Smooth muscle cell (in vitro differentiated cells): ENCODE measurements around the gene GSG1. TPM values are rescaled to one million over a fixed set of nuclear protein-coding genes. Genes with fewer than 3 reads are reported as not detected.

Experiments used
- DNase-seq: peaks from one replicate; lab custom pipeline; 2025; ENCODE audit not compliant: unreplicated experiment; lab: John Stamatoyannopoulos, UW
- H2AFZ ChIP-seq: fragments of 200-600 bp; sonication (generic); 2 replicates; pipeline ENCODE4 v1.6.0; 2016; ENCODE audit warnings: antibody characterized with exemption, low read depth, mild to moderate bottlenecking
- H3F3A ChIP-seq: fragments of 200-600 bp; sonication (generic); 2 replicates; pipeline ENCODE4 v1.6.0; 2017; ENCODE audit warnings: antibody characterized with exemption, low read depth
- H3K27ac ChIP-seq: fragments of 200-600 bp; sonication (generic); 2 replicates; pipeline ENCODE4 v1.5.1; 2016; ENCODE audit warnings: low read depth, mild to moderate bottlenecking
- H3K27me3 ChIP-seq: fragments of 200-600 bp; sonication (generic); 2 replicates; pipeline ENCODE4 v1.6.1; 2016; ENCODE audit warnings: low read depth, mild to moderate bottlenecking
- H3K36me3 ChIP-seq: fragments of 200-600 bp; sonication (generic); 2 replicates; pipeline ENCODE4 v1.5.1; 2016; ENCODE audit warnings: low read depth
- H3K4me1 ChIP-seq: fragments of 200-600 bp; sonication (generic); 2 replicates; pipeline ENCODE4 v1.5.1; 2016; ENCODE audit warnings: low read depth
- H3K4me2 ChIP-seq: fragments of 200-600 bp; sonication (generic); 2 replicates; pipeline ENCODE4 v1.6.0; 2016; ENCODE audit warnings: mild to moderate bottlenecking
- H3K4me3 ChIP-seq: fragments of 200-600 bp; sonication (generic); 2 replicates; pipeline ENCODE4 v1.5.1; 2016; ENCODE audit warnings: mild to moderate bottlenecking
- H3K79me2 ChIP-seq: fragments of 200-600 bp; sonication (generic); 2 replicates; pipeline ENCODE4 v1.6.0; 2016; ENCODE audit warnings: low read depth, mild to moderate bottlenecking
- H3K9ac ChIP-seq: fragments of 200-600 bp; sonication (generic); 2 replicates; pipeline ENCODE4 v1.6.0; 2016; ENCODE audit warnings: low read depth
- H3K9me3 ChIP-seq: fragments of 200-600 bp; sonication (generic); replicated peaks from 2 replicates; pipeline ENCODE4 v1.5.1; 2016; ENCODE audit warnings: low read depth
- H4K20me1 ChIP-seq: fragments of 200-600 bp; sonication (generic); 2 replicates; pipeline ENCODE4 v1.6.0; 2016; ENCODE audit warnings: low read depth
- WGBS: methylation state at CpG from one replicate; pipeline ENCODE4 v1.1.7; 2016; ENCODE audit warnings: low lambda C conversion rate; 5-methylcytosine and 5-hydroxymethylcytosine counted together
- polyA plus RNA-seq: library from polyadenylated mRNA; unstranded; fragments of >200 nt; fragmentation: Nextera tagmentation; extraction: Ambion mirVana; gene quantifications from 2 replicates; pipeline ENCODE4 v1.2.1, GENCODE V29; 2016
- total RNA-seq: library from RNA; depleted of rRNA; stranded (reverse); fragments of >200 nt; gene quantifications from 2 replicates; pipeline ENCODE4 v1.2.3, GENCODE V29; 2014
- TF ChIP-seq, protein P1 (sequence below): fragments of 200-600 bp; sonication (generic); IDR thresholded peaks from 2 replicates; pipeline ENCODE4 v1.5.1; 2017; ENCODE audit warnings: borderline replicate concordance, mild to moderate bottlenecking, antibody characterized with exemption; ENCODE audit not compliant: insufficient read depth, poor library complexity, severe bottlenecking

GSG1 gene
- total RNA-seq (not detected in 2 replicates), polyA plus RNA-seq (not detected in 2 replicates)

GRCh38 chr12:13103391-13104033 is at the start of gene GSG1:
Gene GSG1 (minus strand): TSS chr12:13103667. CDS start chr12:13103512, 155 bp downstream.
- H3K79me2 ChIP-seq, result no peaks in the 10 kb centered on the region
- peak within 1 kb of the TSS; percentile 99 for H3K9ac ChIP-seq
- no peaks in the 10 kb centered on the region for H4K20me1 ChIP-seq
- TF ChIP-seq, protein P1, sequence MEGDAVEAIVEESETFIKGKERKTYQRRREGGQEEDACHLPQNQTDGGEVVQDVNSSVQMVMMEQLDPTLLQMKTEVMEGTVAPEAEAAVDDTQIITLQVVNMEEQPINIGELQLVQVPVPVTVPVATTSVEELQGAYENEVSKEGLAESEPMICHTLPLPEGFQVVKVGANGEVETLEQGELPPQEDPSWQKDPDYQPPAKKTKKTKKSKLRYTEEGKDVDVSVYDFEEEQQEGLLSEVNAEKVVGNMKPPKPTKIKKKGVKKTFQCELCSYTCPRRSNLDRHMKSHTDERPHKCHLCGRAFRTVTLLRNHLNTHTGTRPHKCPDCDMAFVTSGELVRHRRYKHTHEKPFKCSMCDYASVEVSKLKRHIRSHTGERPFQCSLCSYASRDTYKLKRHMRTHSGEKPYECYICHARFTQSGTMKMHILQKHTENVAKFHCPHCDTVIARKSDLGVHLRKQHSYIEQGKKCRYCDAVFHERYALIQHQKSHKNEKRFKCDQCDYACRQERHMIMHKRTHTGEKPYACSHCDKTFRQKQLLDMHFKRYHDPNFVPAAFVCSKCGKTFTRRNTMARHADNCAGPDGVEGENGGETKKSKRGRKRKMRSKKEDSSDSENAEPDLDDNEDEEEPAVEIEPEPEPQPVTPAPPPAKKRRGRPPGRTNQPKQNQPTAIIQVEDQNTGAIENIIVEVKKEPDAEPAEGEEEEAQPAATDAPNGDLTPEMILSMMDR, result no peak
- peaks cover 29% of the 10 kb centered on the region for H3F3A ChIP-seq
- no peaks in the 10 kb centered on the region for H3K27me3 ChIP-seq
- peak within 1 kb of the TSS; percentile 99 for H3K27ac ChIP-seq
- no peak within 1 kb of the TSS for H3K4me3 ChIP-seq
- H3K9me3 ChIP-seq, result no peaks in the 10 kb centered on the region
- no peak for DNase-seq
- H3K36me3 ChIP-seq, result no peaks in the 10 kb centered on the region
- peak within 1 kb of the TSS; percentile 90 for H3K4me2 ChIP-seq
- H3K4me1 ChIP-seq, result peaks cover 38% of the 10 kb centered on the region
- H2AFZ ChIP-seq, result no peak within 1 kb of the TSS
- 87% methylated on average over 8 of the region's 8 CpGs for WGBS

- TF ChIP-seq, protein P1, result no peak
- no peak for DNase-seq
- Histone ChIP-seq H3K9ac (no peak overlapping the region), H3K79me2 (no peaks in the 10 kb centered on the region), H3K4me2 (no peak overlapping the region), H3K9me3 (no peaks in the 10 kb centered on the region), H3K4me3 (no peak overlapping the region), H3K4me1 (no peaks in the 10 kb centered on the region), H3K36me3 (no peaks in the 10 kb centered on the region), H4K20me1 (no peaks in the 10 kb centered on the region), H3K27me3 (no peaks in the 10 kb centered on the region), H3F3A (peaks cover 7% of the 10 kb centered on the region), H3K27ac (no peak overlapping the region), H2AFZ (no peak overlapping the region)
- 69% methylated on average over 7 of the region's 7 CpGs for WGBS
These were observed 49.7 kb upstream of the GSG1 start for GRCh38 chr12:13153180-13153579.

GRCh38 chr12:13152756-13153155 is 49.3 kb upstream of the GSG1 start:
- H3K4me2 ChIP-seq, result no peak overlapping the region
- H3K36me3 ChIP-seq, result no peaks in the 10 kb centered on the region
- no peaks in the 10 kb centered on the region for H3K27me3 ChIP-seq
- TF ChIP-seq, protein P1, result no peak
- H3K79me2 ChIP-seq, result no peaks in the 10 kb centered on the region
- no peaks in the 10 kb centered on the region for H4K20me1 ChIP-seq
- 95% methylated on average over 6 of the region's 6 CpGs for WGBS
- no peak overlapping the region for H3K4me3 ChIP-seq
- DNase-seq, result no peak
- no peak overlapping the region for H3K27ac ChIP-seq
- H3K9me3 ChIP-seq, result no peaks in the 10 kb centered on the region
- peaks cover 9% of the 10 kb centered on the region for H3F3A ChIP-seq
- no peaks in the 10 kb centered on the region for H3K4me1 ChIP-seq
- no peak overlapping the region for H2AFZ ChIP-seq
- no peak overlapping the region for H3K9ac ChIP-seq

DNA sequence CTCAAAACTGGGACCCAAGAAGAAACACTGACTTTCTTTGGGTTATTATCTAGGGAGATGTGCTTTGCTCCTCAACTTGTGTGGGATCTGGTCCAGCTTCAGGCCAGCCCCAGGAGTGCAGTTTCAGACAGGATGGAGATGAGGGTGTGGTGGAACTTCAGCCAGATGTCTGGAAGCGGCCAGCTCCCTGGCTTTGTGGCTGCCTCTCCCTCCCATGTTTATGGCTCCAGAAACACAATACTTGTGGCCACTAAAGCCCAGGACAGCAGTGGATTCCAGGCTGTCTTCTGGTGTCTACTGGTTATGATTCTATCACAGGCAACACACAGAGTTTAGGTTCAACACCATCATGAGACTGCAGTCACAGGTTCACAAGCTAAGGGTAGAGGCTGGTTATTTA is 48.8 kb upstream of the GSG1 start:
- Histone ChIP-seq H3K4me3 (no peak overlapping the region), H3K27ac (no peak overlapping the region), H3K36me3 (no peaks in the 10 kb centered on the region), H4K20me1 (no peaks in the 10 kb centered on the region), H3K4me1 (no peaks in the 10 kb centered on the region), H3K27me3 (no peaks in the 10 kb centered on the region), H3K4me2 (no peak overlapping the region), H3F3A (peaks cover 9% of the 10 kb centered on the region), H3K9me3 (no peaks in the 10 kb centered on the region), H3K9ac (no peak overlapping the region), H2AFZ (no peak overlapping the region), H3K79me2 (no peaks in the 10 kb centered on the region)
- TF ChIP-seq, protein P1, result no peak
- 94% methylated on average over 1 of the region's 1 CpG for WGBS
- no peak for DNase-seq
